ENCODE results near the gene AKR1C2. TPM values are rescaled to one million over a fixed set of nuclear protein-coding genes. Genes with fewer than 3 reads are reported as not detected.
"Not testable (repeated sequence)": the region's sequence is repeated elsewhere in the genome, so short reads cannot be mapped to it uniquely, and the experiment has no call there.

The AKR1C2 gene
- total RNA-seq: 1 to 10 TPM; 6.4 to 8.2 TPM

- 22% methylated on average over 10 of the region's 10 CpGs for WGBS
- H3K36me3 ChIP-seq; H3K27ac ChIP-seq; H3K9me3 ChIP-seq; DNase-seq (ENCODE audit: low spot score); intact Hi-C loops (cut with DNase I); H3K4me1 ChIP-seq (replicated peaks); H3K27me3 ChIP-seq (replicated peaks; ENCODE audit: insufficient read depth); H3K4me3 ChIP-seq: not testable (repeated sequence)
These were observed at the start of gene AKR1C2 for GRCh38 chr10:5003127-5004029. Gene AKR1C2, minus strand, starts transcription at chr10:5003857. Its CDS starts 22 bp downstream, at chr10:5003835.

GRCh38 chr10:5052951-5053500 is 49.4 kb upstream of the AKR1C2 start:
- H3K36me3 ChIP-seq; H3K27ac ChIP-seq; intact Hi-C loops (cut with DNase I); H3K27me3 ChIP-seq (replicated peaks; ENCODE audit: insufficient read depth); H3K4me1 ChIP-seq (replicated peaks); H3K9me3 ChIP-seq; H3K4me3 ChIP-seq; DNase-seq (ENCODE audit: low spot score): not testable (repeated sequence)
- 95% methylated on average over 10 of the region's 16 CpGs for WGBS

GRCh38 chr10:5047912-5048628 is 44.4 kb upstream of the AKR1C2 start:
- no peak overlapping the region for H3K27ac ChIP-seq
- peaks cover 2% of the 10 kb centered on the region for H3K27me3 ChIP-seq (replicated peaks; ENCODE audit: insufficient read depth)
- 88% methylated on average over 1 of the region's 1 CpG for WGBS
- DNase-seq (ENCODE audit: low spot score): no peak
- no peaks in the 10 kb centered on the region for H3K4me1 ChIP-seq (replicated peaks)
- H3K4me3 ChIP-seq: no peak overlapping the region
- no peaks in the 10 kb centered on the region for H3K36me3 ChIP-seq
- intact Hi-C loops (cut with DNase I): no loop called here
- no peaks in the 10 kb centered on the region for H3K9me3 ChIP-seq
- TF ChIP-seq POLR2A (IDR thresholded peaks at IDR 0.05) (no peak), CTCF (IDR thresholded peaks at IDR 0.05) (no peak), POLR2AphosphoS5 (IDR thresholded peaks at IDR 0.05) (no peak)

- H3K27me3 ChIP-seq (replicated peaks; ENCODE audit: insufficient read depth); H3K9me3 ChIP-seq; H3K36me3 ChIP-seq; H3K4me1 ChIP-seq (replicated peaks); H3K4me3 ChIP-seq; DNase-seq (ENCODE audit: low spot score); H3K27ac ChIP-seq; intact Hi-C loops (cut with DNase I): not testable (repeated sequence)
- WGBS: 90% methylated on average over 5 of the region's 5 CpGs
These were observed 43.4 kb upstream of the AKR1C2 start for GRCh38 chr10:5047055-5047454.

GRCh38 chr10:5046410-5046809 is 42.8 kb upstream of the AKR1C2 start:
- 58% methylated on average over 6 of the region's 6 CpGs for WGBS
- no peak for TF ChIP-seq POLR2A (IDR thresholded peaks at IDR 0.05)
- TF ChIP-seq CTCF (IDR thresholded peaks at IDR 0.05): no peak
- TF ChIP-seq POLR2AphosphoS5 (IDR thresholded peaks at IDR 0.05): no peak
- H3K9me3 ChIP-seq: no peaks in the 10 kb centered on the region
- intact Hi-C loops (cut with DNase I): no loop called here
- H3K4me3 ChIP-seq: no peak overlapping the region
- H3K27ac ChIP-seq: no peak overlapping the region
- H3K27me3 ChIP-seq (replicated peaks; ENCODE audit: insufficient read depth): peaks cover 2% of the 10 kb centered on the region
- no peak for DNase-seq (ENCODE audit: low spot score)
- no peaks in the 10 kb centered on the region for H3K36me3 ChIP-seq
- H3K4me1 ChIP-seq (replicated peaks): no peaks in the 10 kb centered on the region

GRCh38 chr10:5045095-5045494 is 41.4 kb upstream of the AKR1C2 start:
- Histone ChIP-seq H3K9me3 (no peaks in the 10 kb centered on the region), H3K4me1 (replicated peaks) (no peaks in the 10 kb centered on the region), H3K27me3 (replicated peaks; ENCODE audit: insufficient read depth) (peaks cover 2% of the 10 kb centered on the region), H3K36me3 (no peaks in the 10 kb centered on the region), H3K4me3 (no peak overlapping the region), H3K27ac (no peak overlapping the region)
- 93% methylated on average over 9 of the region's 9 CpGs for WGBS
- DNase-seq (ENCODE audit: low spot score): no peak
- intact Hi-C loops (cut with DNase I): no loop called here
- TF ChIP-seq POLR2AphosphoS5 (IDR thresholded peaks at IDR 0.05) (no peak), CTCF (IDR thresholded peaks at IDR 0.05) (no peak), POLR2A (IDR thresholded peaks at IDR 0.05) (no peak)
